Peyer's patch (tissue), 4 donors: ENCODE data around the gene PCDHA5. TPM values are rescaled to one million over a fixed set of nuclear protein-coding genes. Genes with fewer than 3 reads are reported as not detected.
A peak's percentile ranks its signal among the peaks of the same experiment; 100 is the strongest.
"Not testable (repeated sequence)": the region's sequence is repeated elsewhere in the genome, so short reads cannot be mapped to it uniquely, and the experiment has no call there.

Experiments used
- DNase-seq, 3 donors: peaks; one replicate each; pipeline ENCODE4 v3.0.0-alpha.2; 2017 to 2019
- H3K27ac ChIP-seq, 4 donors: fragments of 200-600 bp; sonication (generic); one replicate each; pipeline ENCODE4 v1.5.1; 2016 to 2019
- H3K27me3 ChIP-seq, 2 donors: fragments of 200-600 bp; sonication (generic); one replicate each; pipeline ENCODE4 v1.5.1; 2019
- H3K36me3 ChIP-seq, 3 donors: fragments of 200-600 bp; sonication (generic); one replicate each; pipeline ENCODE4 v1.5.1; 2016 to 2019
- H3K4me1 ChIP-seq, 4 donors: fragments of 200-600 bp; sonication (generic); one replicate each; pipeline ENCODE4 v1.5.1; 2016 to 2019
- H3K4me3 ChIP-seq, 4 donors: fragments of 200-600 bp; sonication (generic); 1 replicate in 3 of 4; 2 replicates in 1 of 4; pipeline ENCODE4 v1.5.1; 2016 to 2019; ENCODE audit warnings: mild to moderate bottlenecking in 1 of 4
- H3K9me3 ChIP-seq, 4 donors: fragments of 200-600 bp; sonication (generic); one replicate each; pipeline ENCODE4 v1.5.1; 2016 to 2019; ENCODE audit warnings: mild to moderate bottlenecking in 1 of 4
- POLR2A ChIP-seq, 2 donors: fragments of 450-650 bp; IDR thresholded peaks; one replicate each; pipeline ENCODE4 v1.5.1; 2017; ENCODE audit warnings: antibody characterized with exemption in 2 of 2, mild to moderate bottlenecking in 2 of 2, moderate library complexity in 2 of 2
- total RNA-seq, 4 donors: library from RNA; depleted of rRNA; stranded (reverse); fragments of >200 nt; gene quantifications; one replicate each; pipeline ENCODE4 v1.1.0, GENCODE V29; 2016
- TF ChIP-seq, protein P1 (sequence below), 6 experiments: fragments of 450-650 bp in 4 of 6; fragments of 200-600 bp in 2 of 6; sonication (generic) in 1 of 6; IDR thresholded peaks; one replicate each; pipeline ENCODE4 v1.5.1; 2017 to 2019; ENCODE audit warnings: antibody characterized with exemption in 6 of 6, mild to moderate bottlenecking in 3 of 6, moderate library complexity in 1 of 6

PCDHA5 gene
- total RNA-seq, result under 1 TPM in 3 of 4 donors, not detected in 1; 0.27 to 0.88 (median 0.38) TPM

DNA sequence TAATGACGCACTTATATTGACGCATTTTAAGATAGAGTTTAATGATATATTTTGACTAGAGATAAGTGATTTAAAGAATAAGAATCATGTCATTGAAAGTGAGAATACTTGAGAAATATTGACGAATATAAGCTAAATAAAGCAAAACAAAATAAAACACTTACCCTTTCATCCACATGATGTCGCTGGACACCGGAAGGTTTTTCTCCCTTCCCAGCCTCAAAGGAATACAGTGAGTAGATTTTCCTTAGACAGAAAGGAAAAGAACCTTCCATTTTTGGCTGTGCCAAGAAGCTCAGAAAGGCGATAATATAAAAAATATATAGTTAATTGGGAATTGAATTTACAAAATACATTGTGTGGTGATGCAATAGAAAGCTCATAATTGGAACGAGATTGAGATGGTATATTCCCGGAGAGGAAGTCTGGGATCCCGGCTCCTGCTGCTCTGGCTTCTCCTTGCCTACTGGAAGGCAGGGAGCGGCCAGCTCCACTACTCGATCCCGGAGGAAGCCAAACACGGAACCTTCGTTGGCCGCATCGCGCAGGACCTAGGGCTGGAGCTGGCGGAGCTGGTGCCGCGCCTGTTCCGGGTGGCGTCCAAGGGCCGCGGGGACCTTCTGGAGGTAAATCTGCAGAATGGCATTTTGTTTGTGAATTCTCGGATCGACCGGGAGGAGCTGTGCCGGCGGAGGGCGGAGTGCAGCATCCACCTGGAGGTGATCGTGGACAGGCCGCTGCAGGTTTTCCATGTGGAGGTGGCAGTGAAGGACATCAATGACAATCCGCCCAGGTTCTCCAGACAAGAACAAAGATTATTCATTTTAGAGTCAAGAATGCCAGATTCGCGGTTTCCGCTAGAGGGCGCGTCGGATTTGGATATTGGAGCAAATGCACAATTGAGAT is at the start of gene PCDHA5:
TSS of gene PCDHA5 (plus strand) at position 239 of the 906 bp plus-strand sequence.
- no peak for TF ChIP-seq POLR2A (IDR thresholded peaks at IDR 0.05)
- TF ChIP-seq, protein P1, sequence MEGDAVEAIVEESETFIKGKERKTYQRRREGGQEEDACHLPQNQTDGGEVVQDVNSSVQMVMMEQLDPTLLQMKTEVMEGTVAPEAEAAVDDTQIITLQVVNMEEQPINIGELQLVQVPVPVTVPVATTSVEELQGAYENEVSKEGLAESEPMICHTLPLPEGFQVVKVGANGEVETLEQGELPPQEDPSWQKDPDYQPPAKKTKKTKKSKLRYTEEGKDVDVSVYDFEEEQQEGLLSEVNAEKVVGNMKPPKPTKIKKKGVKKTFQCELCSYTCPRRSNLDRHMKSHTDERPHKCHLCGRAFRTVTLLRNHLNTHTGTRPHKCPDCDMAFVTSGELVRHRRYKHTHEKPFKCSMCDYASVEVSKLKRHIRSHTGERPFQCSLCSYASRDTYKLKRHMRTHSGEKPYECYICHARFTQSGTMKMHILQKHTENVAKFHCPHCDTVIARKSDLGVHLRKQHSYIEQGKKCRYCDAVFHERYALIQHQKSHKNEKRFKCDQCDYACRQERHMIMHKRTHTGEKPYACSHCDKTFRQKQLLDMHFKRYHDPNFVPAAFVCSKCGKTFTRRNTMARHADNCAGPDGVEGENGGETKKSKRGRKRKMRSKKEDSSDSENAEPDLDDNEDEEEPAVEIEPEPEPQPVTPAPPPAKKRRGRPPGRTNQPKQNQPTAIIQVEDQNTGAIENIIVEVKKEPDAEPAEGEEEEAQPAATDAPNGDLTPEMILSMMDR (IDR thresholded peaks at IDR 0.05), result peak in 1 of 6 experiments; percentile 12
- no peaks in the 10 kb centered on the region for H3K36me3 ChIP-seq
- H3K27ac ChIP-seq, result no peak within 1 kb of the TSS
- H3K27me3 ChIP-seq, result no peaks in the 10 kb centered on the region
- peaks cover 0 to 15% (median 0%) of the 10 kb centered on the region in 4 donors for H3K9me3 ChIP-seq
- peak within 1 kb of the TSS in 1 of 4 donors; percentile 6 for H3K4me3 ChIP-seq
- no peaks in the 10 kb centered on the region for H3K4me1 ChIP-seq
- DNase-seq, result no peak

DNA sequence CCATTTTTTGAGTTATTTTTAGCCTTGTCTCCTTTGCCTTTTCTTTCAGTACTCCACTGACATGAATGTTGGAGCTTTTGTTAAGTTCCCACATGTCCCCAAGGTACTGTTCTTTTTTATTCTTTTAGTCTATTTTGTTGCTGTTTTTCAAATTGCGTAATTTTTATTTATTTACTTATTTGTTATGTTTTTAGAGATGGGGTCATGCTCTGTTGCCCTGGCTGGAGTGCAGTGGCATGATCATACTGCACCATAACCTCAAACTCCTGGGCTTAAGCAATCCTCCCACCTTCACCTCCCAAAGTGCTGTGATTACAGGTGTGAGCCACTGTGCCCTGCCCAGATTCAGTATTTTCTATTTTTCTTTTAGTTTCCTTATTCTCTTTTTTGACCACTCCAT is 40.9 kb upstream of the PCDHA5 start:
- no peak overlapping the region for H3K27ac ChIP-seq
- TF ChIP-seq POLR2A (IDR thresholded peaks at IDR 0.05), result no peak
- TF ChIP-seq, protein P1 (IDR thresholded peaks at IDR 0.05), result no peak
- H3K4me3 ChIP-seq, result no peak overlapping the region
- peaks cover 0 to 26% (median 8%) of the 10 kb centered on the region in 4 donors for H3K9me3 ChIP-seq
- no peaks in the 10 kb centered on the region for H3K36me3 ChIP-seq
- H3K4me1 ChIP-seq, result no peaks in the 10 kb centered on the region
- H3K27me3 ChIP-seq, result no peaks in the 10 kb centered on the region
- DNase-seq, result no peak

DNA sequence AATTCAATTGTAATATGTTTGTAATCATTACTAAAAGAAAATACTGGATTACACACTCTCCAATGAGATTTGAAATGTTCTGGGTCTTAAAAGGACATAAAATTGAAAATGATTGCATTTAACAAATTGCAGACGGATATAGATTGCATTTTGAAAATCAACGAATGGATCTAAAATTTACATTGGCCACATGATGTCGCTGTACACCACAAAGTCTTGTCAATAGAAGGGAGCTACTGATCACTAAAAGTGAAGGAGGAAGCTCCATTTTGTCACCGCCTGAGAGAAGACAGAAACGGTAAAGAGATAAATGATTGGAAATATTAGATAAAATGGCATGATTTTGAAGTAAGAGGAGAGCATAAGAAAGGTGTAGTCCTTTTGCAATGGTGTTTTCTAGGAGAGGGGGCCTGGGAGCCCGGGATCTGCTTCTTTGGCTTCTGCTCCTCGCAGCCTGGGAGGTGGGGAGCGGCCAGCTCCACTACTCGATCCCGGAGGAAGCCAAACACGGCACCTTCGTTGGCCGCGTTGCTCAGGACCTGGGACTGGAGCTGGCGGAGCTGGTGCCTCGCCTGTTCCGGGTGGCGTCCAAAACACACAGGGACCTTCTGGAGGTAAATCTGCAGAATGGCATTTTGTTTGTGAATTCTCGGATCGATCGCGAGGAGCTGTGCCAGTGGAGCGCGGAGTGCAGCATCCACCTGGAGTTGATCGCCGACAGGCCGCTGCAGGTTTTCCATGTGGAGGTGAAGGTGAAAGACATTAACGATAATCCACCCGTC is 35.3 kb upstream of the PCDHA5 start, which contains the start of gene PCDHA1:
TSS of gene PCDHA1 (plus strand) at position 236 of the 782 bp plus-strand sequence.
- Histone ChIP-seq H3K4me1 (no peaks in the 10 kb centered on the region), H3K27me3 (no peaks in the 10 kb centered on the region), H3K27ac (no peak within 1 kb of the TSS), H3K36me3 (no peaks in the 10 kb centered on the region), H3K9me3 (peaks cover 0 to 39% (median 16%) of the 10 kb centered on the region in 4 donors), H3K4me3 (no peak within 1 kb of the TSS)
- DNase-seq, result no peak
- TF ChIP-seq, protein P1 (IDR thresholded peaks at IDR 0.05), result no peak
- TF ChIP-seq POLR2A (IDR thresholded peaks at IDR 0.05), result no peak

DNA sequence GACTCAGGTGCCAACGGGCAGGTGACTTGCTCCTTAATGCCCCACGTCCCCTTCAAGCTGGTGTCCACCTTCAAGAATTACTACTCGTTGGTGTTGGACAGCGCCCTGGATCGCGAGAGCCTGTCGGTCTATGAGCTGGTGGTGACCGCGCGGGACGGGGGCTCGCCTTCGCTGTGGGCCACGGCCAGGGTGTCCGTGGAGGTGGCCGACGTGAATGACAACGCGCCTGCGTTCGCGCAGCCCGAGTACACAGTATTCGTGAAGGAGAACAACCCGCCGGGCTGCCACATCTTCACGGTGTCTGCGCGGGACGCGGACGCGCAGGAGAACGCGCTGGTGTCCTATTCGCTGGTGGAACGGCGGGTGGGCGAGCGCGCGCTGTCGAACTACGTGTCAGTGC is 34.0 kb upstream of the PCDHA5 start:
- not testable (repeated sequence) for H3K27me3 ChIP-seq, H3K36me3 ChIP-seq, H3K4me3 ChIP-seq, H3K27ac ChIP-seq, DNase-seq, H3K4me1 ChIP-seq
- H3K9me3 ChIP-seq, result peaks cover 0 to 32% (median 16%) of the 10 kb centered on the region in 4 donors

DNA sequence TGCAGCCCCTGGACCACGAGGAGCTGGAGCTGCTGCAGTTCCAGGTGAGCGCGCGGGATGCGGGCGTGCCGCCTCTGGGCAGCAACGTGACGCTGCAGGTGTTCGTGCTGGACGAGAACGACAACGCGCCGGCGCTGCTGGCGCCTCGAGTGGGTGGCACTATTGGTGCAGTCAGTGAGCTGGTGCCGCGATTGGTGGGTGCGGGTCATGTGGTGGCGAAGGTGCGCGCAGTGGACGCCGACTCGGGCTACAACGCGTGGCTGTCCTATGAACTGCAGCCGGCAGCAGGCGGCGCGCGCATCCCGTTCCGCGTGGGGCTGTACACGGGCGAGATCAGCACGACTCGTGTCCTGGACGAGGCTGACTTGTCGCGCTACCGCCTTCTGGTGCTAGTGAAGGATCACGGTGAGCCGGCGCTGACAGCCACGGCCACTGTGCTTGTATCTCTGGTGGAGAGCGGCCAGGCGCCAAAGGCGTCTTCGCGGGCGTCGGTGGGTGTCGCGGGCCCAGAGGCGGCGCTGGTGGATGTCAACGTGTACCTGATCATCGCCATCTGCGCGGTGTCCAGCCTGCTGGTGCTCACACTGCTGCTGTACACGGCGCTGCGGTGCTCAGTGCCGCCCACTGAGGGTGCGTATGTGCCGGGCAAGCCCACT is 33.4 kb upstream of the PCDHA5 start:
- H3K9me3 ChIP-seq, result peaks cover 0 to 31% (median 15%) of the 10 kb centered on the region in 4 donors
- H3K4me1 ChIP-seq, H3K36me3 ChIP-seq, H3K4me3 ChIP-seq, H3K27me3 ChIP-seq, DNase-seq, H3K27ac ChIP-seq: not testable (repeated sequence)

DNA sequence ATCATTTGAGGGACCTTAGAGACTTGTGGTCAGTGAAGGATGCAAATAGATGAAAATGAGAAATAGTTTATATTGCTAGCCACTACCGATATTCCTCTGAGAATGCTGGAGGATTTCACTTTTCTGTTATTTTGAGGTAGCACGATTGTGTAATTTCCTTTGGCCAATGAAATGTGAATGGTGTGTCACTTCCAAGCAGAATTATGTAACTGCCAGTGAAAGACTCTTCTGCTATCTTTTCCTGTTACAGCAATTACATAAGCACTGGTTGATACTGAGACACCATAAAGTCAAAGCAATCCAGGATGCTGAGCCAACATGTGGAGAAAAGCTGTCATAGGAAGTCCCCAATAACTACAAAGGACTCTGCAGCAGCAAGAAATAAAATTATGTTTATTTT is 30.3 kb upstream of the PCDHA5 start:
- Histone ChIP-seq H3K4me1 (no peaks in the 10 kb centered on the region), H3K36me3 (no peaks in the 10 kb centered on the region), H3K4me3 (no peak overlapping the region), H3K9me3 (peaks cover 0 to 43% (median 11%) of the 10 kb centered on the region in 4 donors), H3K27me3 (no peaks in the 10 kb centered on the region), H3K27ac (no peak overlapping the region)
- TF ChIP-seq, protein P1 (IDR thresholded peaks at IDR 0.05), result no peak
- no peak for TF ChIP-seq POLR2A (IDR thresholded peaks at IDR 0.05)
- DNase-seq, result no peak
